ENCODE results near the gene COMMD3. TPM values are rescaled to one million over a fixed set of nuclear protein-coding genes. Genes with fewer than 3 reads are reported as not detected.

Gene COMMD3
- total RNA-seq, 1 experiment from 2014 or later, result 35.6 TPM

GRCh38 chr10:22344781-22345300 lies 28.7 kb downstream of the COMMD3 start:
- Histone ChIP-seq H3K4me1 (ENCODE audit: control insufficient read depth, insufficient read depth, low read length) (no peaks in the 10 kb centered on the region; the same call in 1 of the 2 replicates), H3K27ac (ENCODE audit: low read length) (no peak overlapping the region), H3K4me3 (ENCODE audit: low read depth in 2 of 2, low read length in 2 of 2) (no peak overlapping the region), H3K27me3 (ENCODE audit: control insufficient read depth, insufficient read depth, low read length) (peaks cover 26% of the 10 kb centered on the region), H3K9me3 (ENCODE audit: control insufficient read depth, insufficient read depth, low read depth, low read length) (no peaks in the 10 kb centered on the region), H3K36me3 (ENCODE audit: control insufficient read depth, insufficient read depth, low read length) (no peaks in the 10 kb centered on the region)
- ATAC-seq, result no peak
- CTCF ChIA-PET, result no interaction called here
- TF ChIP-seq POLR2AphosphoS5 (IDR thresholded peaks at IDR 0.05; ENCODE audit: low read depth, low read length) (no peak), REST (IDR thresholded peaks at IDR 0.05; ENCODE audit: insufficient read depth in 1 of 2, low read depth in 2 of 2, low read length in 1 of 2) (no peak), SIN3A (IDR thresholded peaks at IDR 0.05; ENCODE audit: borderline replicate concordance, insufficient read depth, low read depth, low read length) (no peak), TCF7L2 (IDR thresholded peaks at IDR 0.05; ENCODE audit: low read depth, low read length) (no peak)
- TF ChIP-seq, protein P1, sequence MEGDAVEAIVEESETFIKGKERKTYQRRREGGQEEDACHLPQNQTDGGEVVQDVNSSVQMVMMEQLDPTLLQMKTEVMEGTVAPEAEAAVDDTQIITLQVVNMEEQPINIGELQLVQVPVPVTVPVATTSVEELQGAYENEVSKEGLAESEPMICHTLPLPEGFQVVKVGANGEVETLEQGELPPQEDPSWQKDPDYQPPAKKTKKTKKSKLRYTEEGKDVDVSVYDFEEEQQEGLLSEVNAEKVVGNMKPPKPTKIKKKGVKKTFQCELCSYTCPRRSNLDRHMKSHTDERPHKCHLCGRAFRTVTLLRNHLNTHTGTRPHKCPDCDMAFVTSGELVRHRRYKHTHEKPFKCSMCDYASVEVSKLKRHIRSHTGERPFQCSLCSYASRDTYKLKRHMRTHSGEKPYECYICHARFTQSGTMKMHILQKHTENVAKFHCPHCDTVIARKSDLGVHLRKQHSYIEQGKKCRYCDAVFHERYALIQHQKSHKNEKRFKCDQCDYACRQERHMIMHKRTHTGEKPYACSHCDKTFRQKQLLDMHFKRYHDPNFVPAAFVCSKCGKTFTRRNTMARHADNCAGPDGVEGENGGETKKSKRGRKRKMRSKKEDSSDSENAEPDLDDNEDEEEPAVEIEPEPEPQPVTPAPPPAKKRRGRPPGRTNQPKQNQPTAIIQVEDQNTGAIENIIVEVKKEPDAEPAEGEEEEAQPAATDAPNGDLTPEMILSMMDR (IDR thresholded peaks at IDR 0.05), result no peak
- no TSS peak for BruUV-seq (replicated peaks)
- in situ Hi-C loops (cut with HindIII; ENCODE audit: low pct_unique_long_range_greater_than_20kb, low sequenced_read_pairs) (no loop called here), intact Hi-C loops (cut with micrococcal nuclease; ENCODE audit: unreplicated experiment) (no loop called here)
- DNase-seq (ENCODE audit: low read depth, low spot score), result no peak
- POLR2A ChIA-PET, result no interaction called here

- ChIA-PET POLR2A (no interaction called here), CTCF (no interaction called here)
- no peak for TF ChIP-seq SIN3A (IDR thresholded peaks at IDR 0.05; ENCODE audit: borderline replicate concordance, insufficient read depth, low read depth, low read length)
- TF ChIP-seq, protein P1 (IDR thresholded peaks at IDR 0.05), result no peak
- no peak for TF ChIP-seq POLR2AphosphoS5 (IDR thresholded peaks at IDR 0.05; ENCODE audit: low read depth, low read length)
- in situ Hi-C loops (cut with HindIII; ENCODE audit: low pct_unique_long_range_greater_than_20kb, low sequenced_read_pairs), result no loop called here
- no peaks in the 10 kb centered on the region for H3K9me3 ChIP-seq (ENCODE audit: control insufficient read depth, insufficient read depth, low read depth, low read length)
- no peak within 1 kb of the TSS for H3K27ac ChIP-seq (ENCODE audit: low read length)
- no TSS peak for BruUV-seq (replicated peaks)
- ATAC-seq (no peak), DNase-seq (ENCODE audit: low read depth, low spot score) (no peak)
- H3K27me3 ChIP-seq (ENCODE audit: control insufficient read depth, insufficient read depth, low read length), result peaks cover 26% of the 10 kb centered on the region
- no peaks in the 10 kb centered on the region for H3K36me3 ChIP-seq (ENCODE audit: control insufficient read depth, insufficient read depth, low read length)
- intact Hi-C loops (cut with micrococcal nuclease; ENCODE audit: unreplicated experiment), result no loop called here
- no peaks in the 10 kb centered on the region; the same call in 1 of the 2 replicates for H3K4me1 ChIP-seq (ENCODE audit: control insufficient read depth, insufficient read depth, low read length)
- no peak within 1 kb of the TSS; a peak in 1 of 4 replicates for H3K4me3 ChIP-seq (ENCODE audit: low read depth in 2 of 2, low read length in 2 of 2)
Measured at GRCh38 chr10:22345301-22346095, 29.3 kb downstream of the COMMD3 start, which contains the start of gene SPAG6. Gene SPAG6 (plus strand): TSS chr10:22345496. CDS start chr10:22345612, 116 bp downstream.
